MM.1S (cell line): ENCODE data around the gene RTBDN.

Experiments
- DNase-seq: peaks from one replicate; pipeline ENCODE4 v3.0.0-alpha.2; 2015
- H2AFZ ChIP-seq: fragments of 300-600 bp; sonication (generic); 2 replicates; pipeline ENCODE4 v1.6.0; 2016; ENCODE audit warnings: antibody characterized with exemption, low read length
- H3F3A ChIP-seq: fragments of 300-600 bp; sonication (generic); 2 replicates; pipeline ENCODE4 v1.6.1; 2016; ENCODE audit warnings: mild to moderate bottlenecking, antibody characterized with exemption, low read length, moderate library complexity, mixed read lengths; ENCODE audit not compliant: insufficient read depth
- H3K27ac ChIP-seq: fragments of 300-600 bp; sonication (generic); 2 replicates; pipeline ENCODE4 v1.5.1; 2016; ENCODE audit warnings: mild to moderate bottlenecking, low read length
- H3K27me3 ChIP-seq: fragments of 300-600 bp; sonication (generic); replicated peaks from 2 replicates; pipeline ENCODE4 v1.6.0; 2016; ENCODE audit warnings: low read length; ENCODE audit not compliant: insufficient read depth
- H3K36me3 ChIP-seq: fragments of 300-600 bp; sonication (generic); replicated peaks from 2 replicates; pipeline ENCODE4 v1.6.1; 2016; ENCODE audit warnings: mild to moderate bottlenecking, low read length, mixed read lengths; ENCODE audit not compliant: insufficient read depth
- H3K4me1 ChIP-seq: fragments of 300-600 bp; sonication (generic); 2 replicates; pipeline ENCODE4 v1.6.1; 2016; ENCODE audit warnings: low read length, mixed read lengths
- H3K4me2 ChIP-seq: fragments of 300-600 bp; sonication (generic); 2 replicates; pipeline ENCODE4 v1.6.0; 2016; ENCODE audit warnings: low read depth, low read length
- H3K4me3 ChIP-seq: fragments of 300-600 bp; sonication (generic); 2 replicates; pipeline ENCODE4 v1.5.1; 2016; ENCODE audit warnings: low read length, mixed read lengths
- H3K79me2 ChIP-seq: fragments of 300-600 bp; sonication (generic); 2 replicates; pipeline ENCODE4 v1.6.1; 2016; ENCODE audit warnings: mixed run types, low read length, mixed read lengths
- H3K9ac ChIP-seq: fragments of 300-600 bp; sonication (generic); 2 replicates; pipeline ENCODE4 v1.6.1; 2016; ENCODE audit warnings: low read length, mixed read lengths
- H3K9me2 ChIP-seq: fragments of 300-600 bp; sonication (generic); replicated peaks from 2 replicates; pipeline ENCODE4 v1.6.1; 2016; ENCODE audit warnings: mild to moderate bottlenecking, low read length, mixed read lengths; ENCODE audit not compliant: insufficient read depth
- H3K9me3 ChIP-seq: fragments of 300-600 bp; sonication (generic); replicated peaks from 2 replicates; pipeline ENCODE4 v1.6.1; 2016; ENCODE audit warnings: mild to moderate bottlenecking, low read length, mixed read lengths; ENCODE audit not compliant: insufficient read depth
- H4K20me1 ChIP-seq: fragments of 300-600 bp; sonication (generic); 2 replicates; pipeline ENCODE4 v1.6.1; 2016; ENCODE audit warnings: mild to moderate bottlenecking, low read length, moderate library complexity, mixed read lengths; ENCODE audit not compliant: insufficient read depth
- CTCF ChIP-seq: fragments of 300-600 bp; sonication (generic); IDR thresholded peaks from 2 replicates; pipeline ENCODE4 v1.5.1; 2016; ENCODE audit warnings: antibody characterized with exemption, low read length, mixed read lengths
- EZH2 ChIP-seq: fragments of 300-600 bp; sonication (generic); optimal IDR thresholded peaks from 2 replicates; pipeline ENCODE3; 2017; ENCODE audit warnings: low read depth, mild to moderate bottlenecking, antibody characterized with exemption, low read length, mixed read lengths
- EZH2phosphoT487 ChIP-seq: fragments of 300-600 bp; sonication (generic); IDR thresholded peaks from 2 replicates; pipeline ENCODE4 v1.6.1; 2018; ENCODE audit warnings: antibody characterized with exemption, low read length

Gene RTBDN

DNA sequence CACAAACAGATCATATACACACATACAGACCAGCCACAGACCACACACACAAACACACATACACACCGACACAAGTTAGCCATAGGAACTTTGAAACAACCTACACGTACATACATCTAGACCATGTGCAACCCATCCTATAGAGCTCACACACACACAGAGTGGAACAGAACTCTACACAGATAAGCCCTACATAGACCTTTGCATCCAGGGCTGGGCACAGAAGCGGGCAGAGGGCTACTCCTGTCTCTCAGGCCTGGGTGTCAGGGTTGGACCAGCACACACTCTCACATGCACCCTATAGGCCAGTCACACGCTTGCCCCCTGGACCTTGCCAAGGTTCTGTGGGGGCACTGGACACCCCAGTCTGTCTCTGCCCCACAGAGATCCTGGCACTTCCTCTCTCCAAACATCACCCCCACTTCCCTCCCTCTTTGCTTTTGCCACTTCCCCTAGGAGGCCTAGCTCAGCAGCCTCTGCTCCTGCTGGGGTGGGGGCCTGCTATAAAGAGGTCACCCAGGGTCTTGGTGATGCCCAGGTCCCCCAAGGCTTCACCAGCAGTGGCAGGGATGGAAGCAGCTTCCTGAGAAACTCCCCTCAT is 48.8 kb downstream of the RTBDN start:
- H2AFZ ChIP-seq = no peak overlapping the region
- no peaks in the 10 kb centered on the region for H3K79me2 ChIP-seq
- peaks cover 30% of the 10 kb centered on the region for H3F3A ChIP-seq
- H3K9ac ChIP-seq = no peak overlapping the region
- no peak overlapping the region for H3K4me3 ChIP-seq
- H3K9me2 ChIP-seq = no peaks in the 10 kb centered on the region
- no peaks in the 10 kb centered on the region for H3K27me3 ChIP-seq
- DNase-seq = no peak
- H3K9me3 ChIP-seq = no peaks in the 10 kb centered on the region
- no peaks in the 10 kb centered on the region for H4K20me1 ChIP-seq
- H3K4me1 ChIP-seq = peaks cover 22% of the 10 kb centered on the region
- H3K27ac ChIP-seq = no peak overlapping the region
- no peak for TF ChIP-seq EZH2phosphoT487
- TF ChIP-seq CTCF = no peak
- TF ChIP-seq EZH2 = no peak
- no peaks in the 10 kb centered on the region for H3K36me3 ChIP-seq
- H3K4me2 ChIP-seq = no peak overlapping the region

DNA sequence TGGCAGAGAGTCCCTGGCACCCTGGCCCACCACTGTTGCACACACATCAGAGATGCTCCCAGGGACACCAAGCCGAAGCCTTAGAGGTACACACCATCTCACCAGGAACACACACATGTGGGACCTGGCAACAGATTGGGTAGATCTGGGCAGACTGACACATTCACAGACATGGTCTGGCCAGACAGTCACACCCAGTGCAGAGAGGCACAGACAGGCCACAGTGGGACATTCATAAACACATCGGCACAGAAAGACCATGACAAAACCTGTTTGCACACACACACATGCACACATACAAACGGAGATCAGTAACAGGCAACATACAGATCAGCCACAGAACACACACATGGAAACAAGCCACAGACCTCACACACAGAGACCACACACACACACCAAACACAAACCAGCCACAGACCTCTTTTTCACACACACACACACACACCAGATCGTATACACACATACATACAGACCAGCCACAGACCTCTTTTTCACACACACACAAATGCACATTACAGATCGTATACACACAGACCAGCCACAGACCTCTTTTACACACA is 49.4 kb downstream of the RTBDN start:
- H3K9ac ChIP-seq = no peak overlapping the region
- no peak overlapping the region for H3K4me2 ChIP-seq

GRCh38 chr19:12784394-12784870 is 49.9 kb downstream of the RTBDN start:
- H3K9me2 ChIP-seq = no peaks in the 10 kb centered on the region
- peaks cover 27% of the 10 kb centered on the region for H3F3A ChIP-seq
- no peaks in the 10 kb centered on the region for H3K79me2 ChIP-seq
- no peak overlapping the region for H2AFZ ChIP-seq
- H3K9ac ChIP-seq = no peak overlapping the region
- H3K9me3 ChIP-seq = no peaks in the 10 kb centered on the region
- no peaks in the 10 kb centered on the region for H4K20me1 ChIP-seq
- peaks cover 19% of the 10 kb centered on the region for H3K4me1 ChIP-seq
- no peak overlapping the region for H3K27ac ChIP-seq
- no peak for DNase-seq
- H3K27me3 ChIP-seq = no peaks in the 10 kb centered on the region
- TF ChIP-seq EZH2 = no peak
- no peak for TF ChIP-seq CTCF
- TF ChIP-seq EZH2phosphoT487 = no peak
- H3K36me3 ChIP-seq = no peaks in the 10 kb centered on the region
- no peak overlapping the region for H3K4me2 ChIP-seq
- no peak overlapping the region for H3K4me3 ChIP-seq

More for the DNA sequence above, 49.4 kb downstream of the RTBDN start:
- H3K27me3 ChIP-seq = no peaks in the 10 kb centered on the region
- H3K4me1 ChIP-seq = peaks cover 19% of the 10 kb centered on the region
- H2AFZ ChIP-seq = no peak overlapping the region
- H3K9me2 ChIP-seq = no peaks in the 10 kb centered on the region
- H3K9me3 ChIP-seq = no peaks in the 10 kb centered on the region
- no peaks in the 10 kb centered on the region for H3K79me2 ChIP-seq
- no peaks in the 10 kb centered on the region for H3K36me3 ChIP-seq
- peaks cover 27% of the 10 kb centered on the region for H3F3A ChIP-seq
- no peaks in the 10 kb centered on the region for H4K20me1 ChIP-seq
- DNase-seq = no peak
- no peak overlapping the region for H3K27ac ChIP-seq
- no peak for TF ChIP-seq EZH2phosphoT487
- TF ChIP-seq CTCF = no peak
- no peak for TF ChIP-seq EZH2
- H3K4me3 ChIP-seq = no peak overlapping the region
